ENCODE results near the gene PPP6R3. TPM values are rescaled to one million over a fixed set of nuclear protein-coding genes. Genes with fewer than 3 reads are reported as not detected.
A peak's percentile ranks its signal among the peaks of the same experiment; 100 is the strongest.

Gene PPP6R3
- 10 to 100 TPM; 30.5 to 68.7 (median 39.1) TPM for polyA plus RNA-seq
- long read RNA-seq, donor 1, full-length matches to known transcripts = 2 of 2 reads
- long read RNA-seq, donor 1, partial matches to known transcripts = 0 of 2 reads
- long read RNA-seq, donor 1, other reads (novel, unspliced or antisense) = 0 of 2 reads
- long read RNA-seq, donor 2, full-length matches to known transcripts = 3 of 3 reads
- long read RNA-seq, donor 2, partial matches to known transcripts = 0 of 3 reads
- long read RNA-seq, donor 2, other reads (novel, unspliced or antisense) = 0 of 3 reads
- long read RNA-seq, donor 3, partial matches to known transcripts = 0 of 3 reads
- long read RNA-seq, donor 3, other reads (novel, unspliced or antisense) = 0 of 3 reads
- long read RNA-seq, donor 4 = 0 reads
- long read RNA-seq, donor 5 = 0 reads
- long read RNA-seq, donor 6, full-length matches to known transcripts = 2 of 2 reads
- long read RNA-seq, donor 6, partial matches to known transcripts = 0 of 2 reads
- long read RNA-seq, donor 6, other reads (novel, unspliced or antisense) = 0 of 2 reads
- long read RNA-seq, donor 7 = 0 reads
- long read RNA-seq, donor 8, partial matches to known transcripts = 0 of 1 reads
- long read RNA-seq, donor 8, other reads (novel, unspliced or antisense) = 0 of 1 reads
- long read RNA-seq, donor 9, full-length matches to known transcripts = 2 of 2 reads
- long read RNA-seq, donor 9, partial matches to known transcripts = 0 of 2 reads
- long read RNA-seq, donor 9, other reads (novel, unspliced or antisense) = 0 of 2 reads
- long read RNA-seq, donor 10, partial matches to known transcripts = 0 of 3 reads
- long read RNA-seq, donor 10, other reads (novel, unspliced or antisense) = 0 of 3 reads

- Histone ChIP-seq H3K36me3 (ENCODE audit: control insufficient read depth in 3 of 3, insufficient read depth in 2 of 3, low read depth in 1 of 3, low read length in 3 of 3) (peaks cover 0 to 3% (median 0%) of the 10 kb centered on the region in 3 donors), H3K27ac (ENCODE audit: low read depth in 1 of 3, low read length in 2 of 3) (peak within 1 kb of the TSS; percentile 90 to 97 (median 93)), H3K27me3 (ENCODE audit: control insufficient read depth in 3 of 3, insufficient read depth in 3 of 3, low read length in 3 of 3) (no peaks in the 10 kb centered on the region), H3K4me3 (ENCODE audit: low read depth in 1 of 3, low read length in 3 of 3) (peak within 1 kb of the TSS; percentile 72 to 100 (median 85)), H3K4me1 (ENCODE audit: control insufficient read depth in 3 of 3, insufficient read depth in 2 of 3, low read depth in 1 of 3, low read length in 2 of 3) (peaks cover 5 to 16% (median 6%) of the 10 kb centered on the region in 3 donors), H3K9me3 (ENCODE audit: control insufficient read depth in 2 of 2, insufficient read depth in 1 of 2, low read depth in 1 of 2, low read length in 1 of 2) (no peaks in the 10 kb centered on the region)
- peak; percentile 76 to 84 for DNase-seq
- FAIRE-seq = no peak
- 0 to 1% (median 0%) methylated on average over 35 to 91 of the region's 92 CpGs for WGBS, 3 donors
Observed at GRCh38 chr11:68460741-68461574, at the start of gene PPP6R3. Gene PPP6R3, plus strand, starts transcription at chr11:68460752. Its CDS starts 76,913 bp downstream, at chr11:68537665.

- 65 to 78% (median 78%) methylated on average over 17 of the region's 17 CpGs for WGBS, 3 donors
- H3K36me3 ChIP-seq (ENCODE audit: control insufficient read depth in 3 of 3, insufficient read depth in 2 of 3, low read depth in 1 of 3, low read length in 3 of 3) = peaks cover 8 to 93% (median 12%) of the 10 kb centered on the region in 3 donors
Observed at GRCh38 chr11:68411501-68411991, 49.0 kb upstream of the PPP6R3 start.

GRCh38 chr11:68412593-68413475, 47.7 kb upstream of the PPP6R3 start:
- FAIRE-seq = no peak
- DNase-seq = no peak
- Histone ChIP-seq H3K4me3 (ENCODE audit: low read depth in 1 of 3, low read length in 3 of 3) (no peak overlapping the region), H3K36me3 (ENCODE audit: control insufficient read depth in 3 of 3, insufficient read depth in 2 of 3, low read depth in 1 of 3, low read length in 3 of 3) (peaks cover 12 to 91% (median 14%) of the 10 kb centered on the region in 3 donors), H3K27me3 (ENCODE audit: control insufficient read depth in 3 of 3, insufficient read depth in 3 of 3, low read length in 3 of 3) (no peaks in the 10 kb centered on the region), H3K9me3 (ENCODE audit: control insufficient read depth in 2 of 2, insufficient read depth in 1 of 2, low read depth in 1 of 2, low read length in 1 of 2) (no peaks in the 10 kb centered on the region), H3K4me1 (ENCODE audit: control insufficient read depth in 3 of 3, insufficient read depth in 2 of 3, low read depth in 1 of 3, low read length in 2 of 3) (no peaks in the 10 kb centered on the region), H3K27ac (ENCODE audit: low read depth in 1 of 3, low read length in 2 of 3) (peak overlapping the region in 1 of 3 donors; percentile 37)
- WGBS, 3 donors = 72 to 83% (median 79%) methylated on average over 24 of the region's 24 CpGs

More at GRCh38 chr11:68411501-68411991, 49.0 kb upstream of the PPP6R3 start:
- FAIRE-seq (no peak), DNase-seq (peak in 1 of 2 donors; percentile 71)
- no peaks in the 10 kb centered on the region for H3K4me1 ChIP-seq (ENCODE audit: control insufficient read depth in 3 of 3, insufficient read depth in 2 of 3, low read depth in 1 of 3, low read length in 2 of 3)
- H3K27me3 ChIP-seq (ENCODE audit: control insufficient read depth in 3 of 3, insufficient read depth in 3 of 3, low read length in 3 of 3) = no peaks in the 10 kb centered on the region
- peak overlapping the region in 2 of 3 donors; percentile 34 to 56 for H3K27ac ChIP-seq (ENCODE audit: low read depth in 1 of 3, low read length in 2 of 3)
- no peaks in the 10 kb centered on the region for H3K9me3 ChIP-seq (ENCODE audit: control insufficient read depth in 2 of 2, insufficient read depth in 1 of 2, low read depth in 1 of 2, low read length in 1 of 2)
- H3K4me3 ChIP-seq (ENCODE audit: low read depth in 1 of 3, low read length in 3 of 3) = no peak overlapping the region

GRCh38 chr11:68413591-68413999, 47.0 kb upstream of the PPP6R3 start:
- H3K27me3 ChIP-seq (ENCODE audit: control insufficient read depth in 3 of 3, insufficient read depth in 3 of 3, low read length in 3 of 3) = no peaks in the 10 kb centered on the region
- DNase-seq (no peak), FAIRE-seq (no peak)
- no peaks in the 10 kb centered on the region for H3K4me1 ChIP-seq (ENCODE audit: control insufficient read depth in 3 of 3, insufficient read depth in 2 of 3, low read depth in 1 of 3, low read length in 2 of 3)
- 85 to 94% (median 92%) methylated on average over 27 of the region's 27 CpGs for WGBS, 3 donors
- H3K27ac ChIP-seq (ENCODE audit: low read depth in 1 of 3, low read length in 2 of 3) = peak overlapping the region in 1 of 3 donors; percentile 48
- H3K36me3 ChIP-seq (ENCODE audit: control insufficient read depth in 3 of 3, insufficient read depth in 2 of 3, low read depth in 1 of 3, low read length in 3 of 3) = peaks cover 12 to 91% (median 14%) of the 10 kb centered on the region in 3 donors
- no peak overlapping the region for H3K4me3 ChIP-seq (ENCODE audit: low read depth in 1 of 3, low read length in 3 of 3)
- H3K9me3 ChIP-seq (ENCODE audit: control insufficient read depth in 2 of 2, insufficient read depth in 1 of 2, low read depth in 1 of 2, low read length in 1 of 2) = no peaks in the 10 kb centered on the region

- Histone ChIP-seq H3K4me1 (ENCODE audit: control insufficient read depth in 3 of 3, insufficient read depth in 2 of 3, low read depth in 1 of 3, low read length in 2 of 3) (no peaks in the 10 kb centered on the region), H3K36me3 (ENCODE audit: control insufficient read depth in 3 of 3, insufficient read depth in 2 of 3, low read depth in 1 of 3, low read length in 3 of 3) (peaks cover 12 to 95% (median 17%) of the 10 kb centered on the region in 3 donors), H3K27ac (ENCODE audit: low read depth in 1 of 3, low read length in 2 of 3) (no peak overlapping the region), H3K4me3 (ENCODE audit: low read depth in 1 of 3, low read length in 3 of 3) (no peak overlapping the region), H3K27me3 (ENCODE audit: control insufficient read depth in 3 of 3, insufficient read depth in 3 of 3, low read length in 3 of 3) (no peaks in the 10 kb centered on the region), H3K9me3 (ENCODE audit: control insufficient read depth in 2 of 2, insufficient read depth in 1 of 2, low read depth in 1 of 2, low read length in 1 of 2) (no peaks in the 10 kb centered on the region)
- 79 to 93% (median 86%) methylated on average over 19 of the region's 19 CpGs for WGBS, 3 donors
- FAIRE-seq (no peak), DNase-seq (no peak)
Observed at GRCh38 chr11:68414496-68415221, 45.9 kb upstream of the PPP6R3 start.

- no peak for DNase-seq
- 93 to 96% (median 95%) methylated on average over 22 of the region's 22 CpGs for WGBS, 3 donors
- peaks cover 13 to 94% (median 17%) of the 10 kb centered on the region in 3 donors for H3K36me3 ChIP-seq (ENCODE audit: control insufficient read depth in 3 of 3, insufficient read depth in 2 of 3, low read depth in 1 of 3, low read length in 3 of 3)
- H3K27ac ChIP-seq (ENCODE audit: low read depth in 1 of 3, low read length in 2 of 3) = no peak overlapping the region
- no peak for FAIRE-seq
- no peaks in the 10 kb centered on the region for H3K27me3 ChIP-seq (ENCODE audit: control insufficient read depth in 3 of 3, insufficient read depth in 3 of 3, low read length in 3 of 3)
- no peaks in the 10 kb centered on the region for H3K4me1 ChIP-seq (ENCODE audit: control insufficient read depth in 3 of 3, insufficient read depth in 2 of 3, low read depth in 1 of 3, low read length in 2 of 3)
- no peaks in the 10 kb centered on the region for H3K9me3 ChIP-seq (ENCODE audit: control insufficient read depth in 2 of 2, insufficient read depth in 1 of 2, low read depth in 1 of 2, low read length in 1 of 2)
- no peak overlapping the region for H3K4me3 ChIP-seq (ENCODE audit: low read depth in 1 of 3, low read length in 3 of 3)
Observed at GRCh38 chr11:68416070-68416578, 44.4 kb upstream of the PPP6R3 start.

GRCh38 chr11:68418648-68419047, 41.9 kb upstream of the PPP6R3 start:
- WGBS, 3 donors = 87 to 88% (median 88%) methylated on average over 6 of the region's 6 CpGs
- Histone ChIP-seq H3K27ac (ENCODE audit: low read depth in 1 of 3, low read length in 2 of 3) (no peak overlapping the region), H3K27me3 (ENCODE audit: control insufficient read depth in 3 of 3, insufficient read depth in 3 of 3, low read length in 3 of 3) (no peaks in the 10 kb centered on the region), H3K9me3 (ENCODE audit: control insufficient read depth in 2 of 2, insufficient read depth in 1 of 2, low read depth in 1 of 2, low read length in 1 of 2) (no peaks in the 10 kb centered on the region), H3K36me3 (ENCODE audit: control insufficient read depth in 3 of 3, insufficient read depth in 2 of 3, low read depth in 1 of 3, low read length in 3 of 3) (peaks cover 13 to 92% (median 14%) of the 10 kb centered on the region in 3 donors), H3K4me3 (ENCODE audit: low read depth in 1 of 3, low read length in 3 of 3) (no peak overlapping the region), H3K4me1 (ENCODE audit: control insufficient read depth in 3 of 3, insufficient read depth in 2 of 3, low read depth in 1 of 3, low read length in 2 of 3) (no peaks in the 10 kb centered on the region)
- FAIRE-seq = no peak
- DNase-seq = no peak
